HPDE6-E6E7 (cell line): ENCODE data around the gene TDRKH.
A peak's percentile ranks its signal among the peaks of the same experiment; 100 is the strongest.
"Not testable (repeated sequence)": the region's sequence is repeated elsewhere in the genome, so short reads cannot be mapped to it uniquely, and the experiment has no call there.

Source experiments
- DNase-seq: peaks from one replicate; pipeline ENCODE4 v3.0.0; 2011; ENCODE audit warnings: missing footprints; ENCODE audit errors: extremely low spot score

TDRKH gene

GRCh38 chr1:151762941-151763921 is 27.1 kb downstream of the TDRKH start, which contains the start of gene MRPL9:
MRPL9 (minus strand) TSS chr1:151763496; CDS start chr1:151763479, 17 bp downstream.
- DNase-seq, result peak; percentile 81

DNA sequence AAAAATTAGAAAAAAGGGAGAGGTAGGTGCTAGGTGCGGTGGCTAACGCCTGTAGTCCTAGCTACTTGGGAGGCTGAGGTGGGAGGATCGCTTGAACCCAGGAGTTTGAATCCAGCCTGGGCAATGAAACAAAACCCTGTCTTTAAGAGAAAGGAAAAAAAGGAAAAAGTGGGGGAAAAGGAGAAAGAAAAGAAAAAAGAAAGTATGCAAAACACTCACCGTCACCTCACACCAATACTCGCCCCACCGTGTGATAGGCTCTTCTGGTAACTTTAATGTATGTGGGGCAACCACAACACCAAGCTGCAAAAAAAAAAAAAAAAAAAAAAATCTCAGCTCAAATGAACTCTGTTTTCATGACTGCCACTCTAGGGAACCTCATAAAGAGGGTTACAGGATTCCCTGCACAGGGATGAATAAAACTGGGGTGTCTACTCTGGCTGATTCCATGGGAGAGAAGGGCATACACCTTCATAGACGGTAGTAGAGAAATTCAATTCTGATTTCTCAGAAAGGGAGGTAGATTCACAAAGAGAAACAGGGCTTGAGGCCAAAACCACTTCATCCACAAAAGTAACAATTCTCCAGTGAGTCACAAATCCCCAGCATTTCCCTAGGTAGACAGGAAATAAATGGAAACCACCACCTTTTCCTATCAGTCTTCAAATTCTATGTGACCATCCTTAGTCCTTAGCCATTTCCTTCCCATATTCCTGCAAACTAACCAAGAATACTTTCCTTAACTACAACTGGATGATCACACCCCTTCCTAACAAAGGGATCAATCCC is 29.5 kb downstream of the TDRKH start:
- no peak for DNase-seq

DNA sequence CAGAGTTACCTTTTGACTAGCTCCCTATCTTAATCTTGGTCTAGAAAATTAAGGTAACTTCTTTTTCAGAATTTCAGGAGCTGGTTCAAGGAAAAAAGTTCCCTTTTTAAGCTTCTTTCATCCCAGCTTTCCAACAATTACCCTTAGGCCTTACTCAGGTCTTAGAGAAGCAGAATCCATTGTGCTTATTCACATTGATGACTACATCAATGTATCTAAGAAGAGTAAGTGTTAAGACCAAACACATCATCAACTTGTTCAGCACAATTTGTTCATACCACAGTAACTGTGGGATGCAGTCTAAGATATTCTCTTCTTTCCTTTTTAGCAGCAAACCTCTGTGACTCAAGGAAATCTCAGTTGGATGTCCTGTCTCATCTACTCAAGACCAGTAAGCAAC is 31.1 kb downstream of the TDRKH start:
- DNase-seq, result no peak

DNA sequence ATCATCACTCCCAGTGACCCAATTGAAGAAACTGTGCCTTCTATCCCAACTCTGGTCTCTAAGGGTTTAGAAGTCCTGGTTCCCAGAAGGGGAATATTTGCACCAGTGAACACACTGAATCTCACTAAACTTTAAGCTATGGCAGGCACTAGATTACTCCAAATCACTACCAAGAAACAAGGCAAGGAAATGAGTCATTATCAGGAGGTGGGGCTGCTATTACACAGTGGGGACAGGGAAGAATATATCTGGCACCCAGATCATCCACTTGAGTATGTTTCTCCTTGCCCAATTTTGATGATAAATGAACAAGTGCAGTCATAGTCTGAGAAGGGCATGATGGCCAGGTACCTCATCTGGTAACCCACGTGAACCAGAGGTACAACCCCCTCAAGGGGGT is 34.0 kb downstream of the TDRKH start:
- peak; percentile 58 for DNase-seq

GRCh38 chr1:151741516-151741915 is 48.8 kb downstream of the TDRKH start:
- DNase-seq, result no peak

DNA sequence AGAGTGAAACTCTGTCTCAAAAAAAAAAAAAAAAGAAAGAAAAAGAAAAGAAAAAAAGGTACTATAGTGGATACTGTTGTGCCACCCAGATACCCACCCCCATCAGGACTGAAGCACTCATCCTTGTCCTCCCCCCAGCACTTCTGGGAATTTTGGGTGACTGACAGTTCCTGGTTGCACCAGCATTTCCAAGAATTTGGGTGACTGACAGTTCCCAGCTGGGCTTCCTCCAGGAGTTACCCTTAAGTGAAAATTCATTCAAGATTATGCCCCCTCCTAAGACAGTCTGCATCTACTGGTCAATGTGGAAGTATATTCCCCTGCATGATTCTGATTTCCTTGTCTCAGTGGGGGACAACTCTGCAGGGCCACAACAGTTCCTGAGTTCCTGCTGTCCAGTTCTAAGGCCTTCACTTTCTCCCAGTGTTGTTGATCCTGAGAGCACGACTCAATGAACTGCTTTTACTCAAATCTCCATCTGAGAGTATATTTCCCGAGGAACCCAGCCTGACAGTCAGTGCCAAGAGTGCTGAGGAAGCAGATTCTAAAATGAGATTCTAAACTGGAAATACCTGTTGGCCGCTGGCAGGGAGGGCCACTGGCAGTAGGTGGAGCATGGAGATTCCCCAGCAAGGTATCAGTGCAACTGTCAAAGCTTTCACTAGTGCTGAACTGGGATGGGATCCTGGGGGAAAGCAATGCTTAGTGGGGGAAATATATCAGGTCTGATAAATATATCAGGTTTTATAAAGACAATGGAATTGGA is 50.5 kb downstream of the TDRKH start:
- peak; percentile 89 for DNase-seq

- DNase-seq, result no peak
These were observed 52.8 kb downstream of the TDRKH start for GRCh38 chr1:151737479-151737878.

GRCh38 chr1:151737026-151737425 is 53.3 kb downstream of the TDRKH start:
- DNase-seq, result no peak

GRCh38 chr1:151733995-151734394 is 56.3 kb downstream of the TDRKH start:
- not testable (repeated sequence) for DNase-seq

- no peak for DNase-seq
These were observed 57.2 kb downstream of the TDRKH start for GRCh38 chr1:151733126-151733525.

DNA sequence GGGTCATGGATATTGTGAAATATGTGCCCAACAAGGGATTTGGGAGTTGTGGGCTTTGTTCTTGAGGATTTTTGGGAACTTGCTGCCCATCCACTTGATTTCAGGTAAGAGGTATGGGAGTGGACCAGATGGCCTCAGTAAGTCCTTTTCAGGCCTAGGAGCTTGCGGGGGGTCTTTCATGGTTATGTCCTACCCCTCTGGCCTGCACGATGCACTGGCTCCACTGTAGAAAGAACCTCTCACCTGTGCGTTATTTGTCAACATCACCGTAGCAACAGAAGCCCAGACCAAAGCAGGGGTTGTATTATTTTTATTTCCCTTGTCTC is 60.4 kb downstream of the TDRKH start:
- DNase-seq, result no peak

GRCh38 chr1:151729157-151729965 is 60.9 kb downstream of the TDRKH start:
- DNase-seq, result no peak

DNA sequence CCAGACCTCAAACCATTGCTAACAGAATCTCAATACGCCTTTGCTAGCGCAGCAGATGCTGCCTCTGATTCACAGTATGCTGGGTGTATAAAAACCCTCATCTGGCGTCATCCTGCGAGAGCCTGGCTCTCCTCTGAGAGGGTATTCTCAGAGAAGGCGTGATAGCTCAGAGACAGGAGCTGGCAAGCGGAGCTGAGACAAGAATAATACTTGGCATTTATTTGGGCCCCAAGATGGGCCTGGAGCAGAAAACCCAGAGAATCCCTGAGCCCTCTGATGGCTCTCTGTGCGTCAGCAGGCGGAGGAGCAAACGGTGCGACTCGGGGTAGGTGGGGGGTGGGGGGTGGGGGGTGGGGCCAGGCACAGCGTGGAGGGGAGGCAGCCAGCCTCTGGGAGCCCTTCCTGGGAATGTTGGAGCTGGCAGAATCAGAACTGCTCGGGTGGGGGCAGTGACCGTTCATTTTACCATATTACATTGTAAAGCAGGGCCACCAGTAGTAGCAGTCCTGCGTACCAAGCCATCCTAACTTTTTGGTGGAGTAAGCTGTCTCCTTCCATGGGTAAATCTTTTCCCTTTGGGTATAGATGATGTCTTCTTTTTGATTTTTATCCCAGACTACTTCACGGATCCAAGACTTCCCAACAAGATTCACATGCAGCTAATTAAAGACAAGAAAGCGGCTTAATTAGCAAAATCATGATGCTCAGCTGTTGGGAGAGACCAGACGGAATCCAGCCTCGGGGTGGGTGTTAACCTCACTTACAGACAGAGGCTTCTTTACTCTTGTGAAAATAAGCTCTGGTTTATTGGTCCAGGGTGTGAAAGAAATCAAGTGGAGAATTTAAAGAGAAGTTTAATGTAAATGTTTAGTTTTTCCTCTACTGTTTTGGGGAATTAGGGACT is 61.9 kb downstream of the TDRKH start:
- no peak for DNase-seq

GRCh38 chr1:151723726-151724370 is 66.5 kb downstream of the TDRKH start:
- DNase-seq, result no peak
